ENCODE results near the gene NPLOC4. TPM values are rescaled to one million over a fixed set of nuclear protein-coding genes. Genes with fewer than 3 reads are reported as not detected.

NPLOC4 gene
- total and polyA plus RNA-seq, 2 of the 8 experiments (the other 6 are each of a cell fraction or from before 2014, with no cell fraction given), result 70.7 to 92.7 TPM

DNA sequence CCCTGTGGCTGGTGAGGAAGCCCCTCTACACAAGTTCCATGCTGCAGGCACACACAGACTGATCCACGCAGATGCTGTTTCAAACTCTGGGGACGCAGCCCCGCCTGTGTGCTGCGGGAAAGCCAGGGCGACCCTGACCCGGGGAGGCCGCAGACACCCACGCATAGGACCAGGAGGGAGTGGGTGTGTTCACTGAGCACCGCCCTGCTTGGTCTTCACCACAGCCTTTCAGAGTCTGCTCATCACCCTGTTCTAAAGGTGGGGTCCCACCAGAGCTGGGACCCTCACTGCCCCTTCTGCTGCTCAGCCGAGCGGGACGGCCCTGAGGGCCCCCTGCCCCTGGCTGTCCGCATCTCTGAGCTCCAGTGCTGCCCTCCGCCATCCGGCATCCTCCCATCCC is 7.6 kb upstream of the NPLOC4 start (continued):
- no peak for TF ChIP-seq SP4 (IDR thresholded peaks at IDR 0.05; ENCODE audit: low read length)
- no peak for TF ChIP-seq JUND (IDR thresholded peaks at IDR 0.05; ENCODE audit: low read length)
- TF ChIP-seq SAP30 (IDR thresholded peaks at IDR 0.05; ENCODE audit: insufficient read depth, insufficient replicate concordance, low read length), result no peak
- TF ChIP-seq CBX8 (IDR thresholded peaks at IDR 0.05; ENCODE audit: borderline replicate concordance, low read depth, low read length), result no peak

Data from H1 (cell line).